ENCODE data around the gene SCG2.

Gene SCG2

DNA sequence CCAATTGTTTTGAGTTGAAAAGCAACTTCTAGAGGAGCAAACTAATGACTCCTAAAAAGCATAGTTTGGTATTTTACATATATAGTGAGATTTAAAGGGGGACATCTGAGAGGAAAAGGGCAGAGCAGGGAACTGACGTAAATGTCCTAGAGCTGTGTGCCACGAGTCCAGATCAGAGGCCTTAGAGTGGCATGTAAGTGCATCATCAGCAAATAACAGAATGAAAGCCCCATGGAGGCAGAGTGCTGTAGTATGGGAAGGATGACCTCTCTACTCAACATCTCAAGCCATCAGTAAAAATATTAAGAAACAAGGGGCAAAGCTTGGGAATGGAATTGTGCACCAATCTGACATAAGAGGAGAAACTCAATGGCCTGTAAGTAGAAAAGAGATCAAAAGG lies 31.4 kb downstream of the SCG2 start:
- DNase-seq = no peak

DNA sequence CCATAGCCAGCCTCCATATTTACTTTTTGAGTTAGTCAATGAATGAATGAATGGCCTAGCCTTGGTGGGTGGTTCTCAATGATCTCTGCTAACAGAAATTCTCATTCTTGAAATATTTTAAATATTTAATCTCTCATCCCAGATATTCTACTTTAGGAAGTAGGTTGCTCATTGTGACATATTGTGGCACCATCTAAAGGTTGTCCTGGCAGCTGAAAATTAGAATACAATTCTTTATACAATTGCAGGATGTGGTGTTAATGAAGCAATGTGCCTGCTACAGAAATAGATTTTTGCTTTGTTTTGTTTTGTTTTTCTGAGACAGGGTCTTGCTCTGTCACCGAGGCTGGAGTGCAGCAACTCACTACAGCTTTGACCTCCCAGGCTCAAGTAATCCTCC lies 35.8 kb downstream of the SCG2 start:
- DNase-seq = no peak

DNA sequence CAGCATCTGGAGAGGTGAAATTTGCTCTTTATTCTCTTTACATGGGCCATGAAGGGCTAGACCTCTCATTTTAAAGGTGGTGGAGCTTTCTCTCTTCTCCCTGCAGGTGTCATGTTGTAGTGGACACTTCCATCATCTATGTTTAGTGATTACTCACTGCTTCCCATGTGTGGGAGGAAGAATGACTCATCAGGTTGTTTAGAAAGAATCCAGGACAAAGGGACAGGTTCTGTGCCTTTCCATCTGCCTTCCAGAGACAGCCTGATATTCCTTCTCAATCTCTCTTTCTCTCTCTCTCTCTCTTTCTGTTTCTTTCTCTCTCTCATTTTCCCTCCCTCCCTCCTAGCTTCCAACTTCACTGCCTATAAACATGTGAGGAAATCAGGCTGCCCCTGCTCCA lies 38.7 kb downstream of the SCG2 start:
- peak; percentile 96 for DNase-seq

DNA sequence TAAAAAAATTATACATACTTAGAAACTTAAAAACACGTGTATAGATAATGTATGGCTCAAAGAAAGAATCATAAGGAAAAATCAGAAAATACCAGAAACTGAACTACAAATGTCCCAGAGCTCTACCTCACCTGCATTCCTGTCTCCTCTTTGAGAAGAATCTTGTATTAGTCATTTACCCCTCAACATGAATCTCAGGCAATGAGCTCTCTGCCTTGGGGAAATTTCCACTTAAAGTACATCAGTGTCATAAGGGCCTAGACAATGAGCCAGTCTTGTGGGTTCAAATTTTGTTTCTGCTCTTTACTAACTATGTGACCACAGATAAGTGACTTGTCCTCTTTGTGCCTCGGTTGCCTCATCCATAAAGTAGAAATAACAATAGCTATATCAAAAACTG lies 40.1 kb downstream of the SCG2 start:
- DNase-seq = peak; percentile 2

GRCh38 chr2:223560749-223561435 lies 41.3 kb downstream of the SCG2 start:
- DNase-seq = peak; percentile 54

DNA sequence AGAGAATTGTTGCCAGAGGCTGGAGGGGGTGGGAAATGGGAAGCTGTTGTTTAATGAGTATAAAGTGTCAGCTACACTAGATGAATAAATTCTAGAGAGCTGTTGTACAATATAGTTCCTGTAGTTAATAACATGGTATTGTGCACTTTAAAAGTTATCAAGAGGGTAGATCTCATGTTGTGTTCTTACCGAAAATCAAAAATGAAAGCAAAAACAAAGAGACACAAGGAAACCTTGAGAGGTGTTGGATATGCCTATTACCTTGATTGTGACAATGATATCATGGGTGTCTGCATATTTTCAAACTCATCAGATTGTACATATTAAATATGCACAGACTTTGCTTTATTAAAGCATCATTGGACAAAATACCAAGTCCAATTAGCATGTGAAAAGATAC lies 43.2 kb downstream of the SCG2 start:
- DNase-seq = no peak

GRCh38 chr2:223554923-223555322 lies 47.2 kb downstream of the SCG2 start:
- no peak for DNase-seq

- no peak for DNase-seq
These were observed 52.9 kb downstream of the SCG2 start for GRCh38 chr2:223549215-223549614.

- no peak for DNase-seq
These were observed 54.0 kb downstream of the SCG2 start for GRCh38 chr2:223548194-223548593.
